ENCODE measurements around the gene NFKBIE.

NFKBIE gene

DNA sequence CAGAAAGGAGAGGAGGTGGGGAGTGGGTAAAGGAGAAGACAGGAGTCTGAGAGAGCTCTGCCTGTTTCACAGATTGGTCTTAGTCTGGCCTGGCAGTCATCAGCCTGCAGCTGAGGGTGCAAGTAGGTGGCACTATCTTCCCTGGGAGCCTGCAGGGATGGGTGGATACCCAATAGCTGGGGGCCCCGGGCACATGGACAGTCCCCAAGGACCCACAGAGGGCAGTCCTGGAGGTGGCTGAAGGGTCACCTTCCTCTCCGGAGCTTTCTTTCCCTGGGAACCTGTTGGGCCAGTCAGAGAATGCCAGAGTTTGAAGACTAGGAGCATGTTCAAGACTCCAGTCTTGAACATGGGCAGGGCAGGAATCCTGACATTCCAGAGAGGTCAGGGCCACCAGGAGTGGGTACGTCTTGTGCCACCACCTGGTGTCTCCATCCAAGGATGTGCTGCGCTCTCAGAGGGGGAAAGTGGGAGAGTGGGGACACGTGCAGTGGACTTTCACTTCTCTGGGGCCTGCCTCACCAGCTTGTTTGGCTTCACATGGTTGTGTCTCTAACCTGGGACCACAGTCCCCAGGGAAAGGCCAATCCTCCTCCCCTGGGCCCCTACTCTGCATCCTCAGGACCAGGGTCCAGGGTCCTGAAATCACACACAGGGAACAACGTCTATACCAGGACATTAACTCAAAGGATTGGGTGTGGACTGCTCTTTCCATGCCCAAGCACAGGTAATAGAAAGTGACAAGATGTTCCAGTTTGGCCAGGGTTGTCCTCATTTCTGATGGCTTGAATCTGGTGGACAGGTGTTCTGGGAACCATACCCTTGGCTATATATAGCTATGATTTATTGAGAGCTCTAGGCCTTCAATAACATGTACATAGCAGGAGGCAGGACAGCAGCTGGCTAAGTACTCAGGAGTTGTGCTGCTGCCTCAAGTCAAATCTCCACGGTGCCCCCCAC lies 29.8 kb upstream of the NFKBIE start:
- H3K4me3 ChIP-seq (ENCODE audit: low read depth, low read length): no peak overlapping the region
- TF ChIP-seq, protein P1, sequence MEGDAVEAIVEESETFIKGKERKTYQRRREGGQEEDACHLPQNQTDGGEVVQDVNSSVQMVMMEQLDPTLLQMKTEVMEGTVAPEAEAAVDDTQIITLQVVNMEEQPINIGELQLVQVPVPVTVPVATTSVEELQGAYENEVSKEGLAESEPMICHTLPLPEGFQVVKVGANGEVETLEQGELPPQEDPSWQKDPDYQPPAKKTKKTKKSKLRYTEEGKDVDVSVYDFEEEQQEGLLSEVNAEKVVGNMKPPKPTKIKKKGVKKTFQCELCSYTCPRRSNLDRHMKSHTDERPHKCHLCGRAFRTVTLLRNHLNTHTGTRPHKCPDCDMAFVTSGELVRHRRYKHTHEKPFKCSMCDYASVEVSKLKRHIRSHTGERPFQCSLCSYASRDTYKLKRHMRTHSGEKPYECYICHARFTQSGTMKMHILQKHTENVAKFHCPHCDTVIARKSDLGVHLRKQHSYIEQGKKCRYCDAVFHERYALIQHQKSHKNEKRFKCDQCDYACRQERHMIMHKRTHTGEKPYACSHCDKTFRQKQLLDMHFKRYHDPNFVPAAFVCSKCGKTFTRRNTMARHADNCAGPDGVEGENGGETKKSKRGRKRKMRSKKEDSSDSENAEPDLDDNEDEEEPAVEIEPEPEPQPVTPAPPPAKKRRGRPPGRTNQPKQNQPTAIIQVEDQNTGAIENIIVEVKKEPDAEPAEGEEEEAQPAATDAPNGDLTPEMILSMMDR (IDR thresholded peaks at IDR 0.05; ENCODE audit: borderline replicate concordance, insufficient read depth, low read depth, low read length): no peak

DNA sequence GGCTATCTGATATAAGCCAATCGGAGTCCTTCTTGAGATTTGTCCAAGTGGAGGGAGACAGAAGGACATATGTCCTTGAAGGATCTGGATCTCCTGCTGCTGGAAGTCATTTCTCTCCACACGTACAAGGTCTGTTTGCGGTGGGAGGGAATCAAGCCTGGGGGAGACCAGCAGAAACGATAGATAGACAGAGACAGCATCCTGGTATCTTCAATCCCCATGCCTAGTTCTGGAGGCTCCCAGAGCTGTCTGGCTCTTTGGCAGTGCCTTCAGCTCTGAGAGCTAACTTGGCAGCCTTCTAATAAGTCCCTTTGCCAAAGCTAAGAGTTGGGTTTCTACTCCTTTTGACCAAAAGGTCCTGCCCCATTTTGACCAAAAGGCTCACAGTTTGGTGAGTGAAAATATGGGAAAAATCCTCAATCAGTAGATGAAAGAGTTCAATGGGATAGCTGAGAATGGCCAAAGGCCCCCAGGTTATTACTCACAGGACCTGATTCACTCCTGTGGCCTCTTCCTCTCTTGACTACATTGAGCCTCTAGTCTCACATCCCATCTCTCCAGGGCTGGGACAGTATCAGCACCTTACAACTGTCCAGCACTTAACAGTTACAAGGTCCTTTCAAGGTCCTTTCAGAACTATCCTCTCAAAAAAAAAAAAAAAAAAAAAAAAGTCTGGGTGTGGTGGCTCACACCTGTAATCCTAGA lies 27.5 kb upstream of the NFKBIE start:
- TF ChIP-seq, protein P1 (IDR thresholded peaks at IDR 0.05; ENCODE audit: borderline replicate concordance, insufficient read depth, low read depth, low read length): no peak
- no peak overlapping the region for H3K4me3 ChIP-seq (ENCODE audit: low read depth, low read length)

DNA sequence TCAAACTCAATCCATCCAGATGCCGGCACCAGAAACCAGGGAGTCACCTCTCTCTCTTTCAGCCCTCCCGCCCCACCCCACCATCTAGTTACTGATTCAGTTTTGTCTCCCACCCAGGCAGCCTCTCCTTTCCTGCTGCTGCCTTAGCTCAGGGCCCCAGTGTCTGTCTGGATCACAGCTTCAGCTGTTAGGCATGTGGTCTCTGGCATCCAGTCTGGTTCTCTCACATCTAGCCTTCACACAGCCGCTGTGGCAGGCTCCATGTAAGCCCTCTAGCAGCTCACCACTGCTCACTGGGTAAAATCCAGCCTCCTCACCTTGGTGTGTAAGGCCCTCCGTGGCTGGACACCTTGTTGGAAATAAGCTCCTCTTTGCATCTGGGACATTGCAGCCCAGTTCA lies 26.5 kb upstream of the NFKBIE start:
- TF ChIP-seq, protein P1 (IDR thresholded peaks at IDR 0.05; ENCODE audit: borderline replicate concordance, insufficient read depth, low read depth, low read length): no peak
- H3K4me3 ChIP-seq (ENCODE audit: low read depth, low read length): no peak overlapping the region

DNA sequence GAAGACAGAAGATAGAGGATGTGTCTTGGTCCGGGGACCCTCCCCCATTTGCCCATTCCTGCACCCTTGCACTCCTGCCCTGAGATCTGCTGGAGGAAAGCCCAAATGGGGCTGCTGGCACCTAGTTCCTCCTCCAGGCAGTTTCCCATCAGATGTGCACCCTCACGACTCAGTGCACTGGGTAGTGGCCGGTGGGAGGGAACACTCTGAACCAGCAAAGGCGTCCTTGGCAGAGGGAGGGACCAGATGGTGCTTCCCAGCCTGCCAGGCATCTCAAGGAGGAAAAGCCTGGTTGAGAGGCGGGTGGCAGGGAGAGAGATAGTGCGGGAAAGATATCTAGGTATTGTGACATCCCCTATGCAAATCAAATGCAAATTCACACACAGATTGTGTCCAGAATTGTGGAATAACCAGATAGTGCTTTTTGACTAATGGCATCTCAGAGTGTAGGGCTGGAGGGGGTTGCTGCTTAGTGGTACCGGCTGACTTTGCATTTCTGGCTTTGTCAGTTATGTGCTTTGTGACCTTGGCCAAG lies 24.4 kb upstream of the NFKBIE start:
- TF ChIP-seq, protein P1 (IDR thresholded peaks at IDR 0.05; ENCODE audit: borderline replicate concordance, insufficient read depth, low read depth, low read length): no peak

DNA sequence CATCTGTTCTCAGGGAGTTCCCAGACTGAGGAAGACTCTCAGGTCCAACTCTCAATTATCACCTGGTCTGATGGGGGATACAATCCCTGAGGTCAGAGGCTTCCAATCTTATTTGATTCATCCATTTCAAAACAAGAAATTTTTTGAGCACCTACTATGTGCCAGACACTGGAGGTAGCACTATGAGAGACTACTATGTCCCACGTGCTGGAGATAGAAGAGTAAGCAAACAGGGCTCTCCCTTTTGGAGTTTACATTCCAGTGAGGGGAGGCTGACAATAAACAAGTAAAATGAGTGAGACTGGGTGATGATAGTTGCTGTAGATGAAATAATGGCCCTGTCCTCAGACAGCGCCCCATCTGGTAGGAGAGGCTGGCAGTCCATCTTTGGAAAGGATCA lies 21.4 kb upstream of the NFKBIE start:
- TF ChIP-seq, protein P1 (IDR thresholded peaks at IDR 0.05; ENCODE audit: borderline replicate concordance, insufficient read depth, low read depth, low read length): no peak
- H3K4me3 ChIP-seq (ENCODE audit: low read depth, low read length): no peak overlapping the region

More for the DNA sequence above, 24.4 kb upstream of the NFKBIE start:
- H3K4me3 ChIP-seq (ENCODE audit: low read depth, low read length): no peak overlapping the region

DNA sequence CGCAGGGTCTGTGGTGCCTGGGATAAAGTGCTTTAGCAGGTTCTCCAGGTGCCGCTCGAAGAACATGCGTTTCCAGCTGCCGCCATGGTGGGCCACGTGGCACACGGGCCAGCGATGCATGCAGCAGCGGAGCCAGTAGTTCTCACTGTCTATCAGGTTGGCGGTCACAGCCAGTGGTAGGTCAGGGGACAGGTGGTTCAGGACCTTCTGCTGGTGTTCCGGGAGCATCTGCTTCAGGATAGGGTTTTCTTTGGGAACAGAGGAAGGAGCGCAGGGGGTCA lies 20.9 kb upstream of the NFKBIE start:
- H3K4me3 ChIP-seq (ENCODE audit: low read depth, low read length): no peak overlapping the region
- TF ChIP-seq, protein P1 (IDR thresholded peaks at IDR 0.05; ENCODE audit: borderline replicate concordance, insufficient read depth, low read depth, low read length): no peak

All from GM12875 (cell line).